Measurements from ENCODE around the gene TPD52L2. TPM values are rescaled to one million over a fixed set of nuclear protein-coding genes. Genes with fewer than 3 reads are reported as not detected.
"Not testable (repeated sequence)": the region's sequence is repeated elsewhere in the genome, so short reads cannot be mapped to it uniquely, and the experiment has no call there.

Gene TPD52L2
- total RNA-seq, 1 donor from 2014 or later, result 78.0 TPM

GRCh38 chr20:63863798-63864544, 1.1 kb upstream of the TPD52L2 start:
- peak; percentile 97 for DNase-seq (ENCODE audit: missing footprints)
- ATAC-seq, result peak; percentile 88
- intact Hi-C loops (cut with DNase I), result loop anchor here (2.0 to 5.0 kb wide), 3 partner anchors 35 to 327 kb away; partner anchors contain the start of gene PTK6

GRCh38 chr20:63864545-63864977, 509 bp upstream of the TPD52L2 start:
- intact Hi-C loops (cut with DNase I), result loop anchor here (2.0 to 5.0 kb wide), 3 partner anchors 36 to 327 kb away; partner anchors contain the start of gene PTK6
- ATAC-seq (no peak), DNase-seq (ENCODE audit: missing footprints) (no peak)

DNA sequence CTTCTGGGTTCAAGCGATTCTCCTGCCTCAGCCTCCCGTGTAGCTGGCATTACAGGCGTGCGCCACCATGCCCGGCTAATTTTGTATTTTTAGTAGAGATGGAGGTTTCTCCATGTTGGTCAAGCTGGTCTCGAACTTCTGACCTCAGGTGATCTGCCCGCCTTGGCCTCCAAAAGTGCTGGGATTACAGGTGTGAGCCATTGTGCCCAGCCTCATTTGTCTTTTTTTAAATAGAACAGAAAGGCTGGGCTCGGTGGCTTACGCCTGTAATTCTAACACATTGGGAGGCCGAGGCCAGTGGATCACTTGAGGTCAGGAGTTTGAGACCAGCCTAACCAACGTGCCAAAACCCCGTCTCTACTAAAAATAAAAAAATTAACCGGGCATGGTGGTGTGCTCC, 2.0 kb downstream of the TPD52L2 start:
- DNase-seq (ENCODE audit: missing footprints); ATAC-seq; intact Hi-C loops (cut with DNase I): not testable (repeated sequence)

- ATAC-seq, result no peak
- intact Hi-C loops (cut with DNase I), result no loop called here
These were observed 3.2 kb downstream of the TPD52L2 start for GRCh38 chr20:63868264-63868663.

GRCh38 chr20:63873477-63873971, 8.5 kb downstream of the TPD52L2 start:
- ATAC-seq (peak; percentile 69), DNase-seq (ENCODE audit: missing footprints) (peak; percentile 79)
- intact Hi-C loops (cut with DNase I), result no loop called here

More at GRCh38 chr20:63868264-63868663, 3.2 kb downstream of the TPD52L2 start:
- no peak for DNase-seq (ENCODE audit: missing footprints)

- intact Hi-C loops (cut with DNase I); ATAC-seq: not testable (repeated sequence)
- peak; percentile 28 for DNase-seq (ENCODE audit: missing footprints)
These were observed 9.2 kb downstream of the TPD52L2 start for GRCh38 chr20:63874241-63874640.

- intact Hi-C loops (cut with DNase I), result no loop called here
- no peak for DNase-seq (ENCODE audit: missing footprints)
- ATAC-seq, result no peak
These were observed 11.5 kb downstream of the TPD52L2 start for GRCh38 chr20:63876489-63877036.

GRCh38 chr20:63877755-63878470, 12.8 kb downstream of the TPD52L2 start:
- intact Hi-C loops (cut with DNase I), result no loop called here
- DNase-seq (ENCODE audit: missing footprints), result peak; percentile 48
- ATAC-seq, result no peak

- DNase-seq (ENCODE audit: missing footprints), result peak; percentile 56
- intact Hi-C loops (cut with DNase I), result no loop called here
- ATAC-seq, result no peak
These were observed 14.0 kb downstream of the TPD52L2 start for GRCh38 chr20:63878899-63879663.

- ATAC-seq; intact Hi-C loops (cut with DNase I); DNase-seq (ENCODE audit: missing footprints): not testable (repeated sequence)
These were observed 15.8 kb downstream of the TPD52L2 start for GRCh38 chr20:63880901-63881300.

- intact Hi-C loops (cut with DNase I), result no loop called here
- ATAC-seq (no peak), DNase-seq (ENCODE audit: missing footprints) (peak; percentile 28)
These were observed 16.6 kb downstream of the TPD52L2 start for GRCh38 chr20:63881451-63882226.

DNA sequence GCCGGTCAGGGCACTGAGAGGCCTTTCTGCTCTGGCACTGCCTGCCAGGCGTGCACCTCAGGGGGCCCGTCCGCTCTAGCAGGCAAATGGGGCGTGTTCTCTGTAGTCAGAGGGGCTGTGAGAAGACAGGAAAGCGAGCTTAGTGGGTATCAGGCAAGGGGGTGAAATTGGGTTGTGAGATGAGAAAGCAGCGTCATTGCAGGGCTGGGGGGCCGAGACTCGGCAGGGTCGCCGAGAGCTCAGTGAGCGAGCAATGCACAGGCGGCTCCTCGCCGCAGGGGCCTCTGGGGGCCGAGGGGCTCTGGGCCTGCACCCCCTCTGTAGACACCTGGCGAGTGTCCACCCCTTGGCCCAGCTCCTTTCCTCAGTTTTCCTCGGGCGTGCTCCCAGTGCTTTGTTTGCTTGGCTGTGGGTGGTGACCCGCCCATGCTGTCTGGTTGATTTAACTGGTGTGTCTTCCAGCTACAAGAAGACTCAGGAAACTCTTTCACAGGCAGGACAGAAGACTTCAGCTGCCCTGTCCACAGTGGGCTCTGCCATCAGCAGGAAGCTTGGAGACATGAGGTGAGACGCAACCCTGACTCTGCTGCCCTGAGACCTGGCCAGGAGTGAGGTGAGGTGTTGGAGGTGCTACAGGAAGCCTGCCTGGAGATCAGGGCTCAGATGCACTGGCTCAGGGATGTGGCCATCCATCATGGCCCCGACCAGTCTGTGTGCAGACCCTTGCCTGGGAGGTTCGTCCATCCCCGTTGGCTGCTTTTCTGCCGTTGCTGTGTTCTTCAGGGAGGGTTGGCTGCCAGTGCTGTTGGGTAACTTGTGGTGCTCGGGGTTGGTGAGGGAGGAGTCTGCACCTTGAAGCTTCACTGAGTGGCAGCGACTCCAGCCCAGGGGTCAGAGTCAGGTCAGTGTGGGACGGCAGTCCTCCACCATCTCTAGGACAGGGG, 17.5 kb downstream of the TPD52L2 start:
- intact Hi-C loops (cut with DNase I), result no loop called here
- ATAC-seq, result no peak
- peak; percentile 45 for DNase-seq (ENCODE audit: missing footprints)

DNA sequence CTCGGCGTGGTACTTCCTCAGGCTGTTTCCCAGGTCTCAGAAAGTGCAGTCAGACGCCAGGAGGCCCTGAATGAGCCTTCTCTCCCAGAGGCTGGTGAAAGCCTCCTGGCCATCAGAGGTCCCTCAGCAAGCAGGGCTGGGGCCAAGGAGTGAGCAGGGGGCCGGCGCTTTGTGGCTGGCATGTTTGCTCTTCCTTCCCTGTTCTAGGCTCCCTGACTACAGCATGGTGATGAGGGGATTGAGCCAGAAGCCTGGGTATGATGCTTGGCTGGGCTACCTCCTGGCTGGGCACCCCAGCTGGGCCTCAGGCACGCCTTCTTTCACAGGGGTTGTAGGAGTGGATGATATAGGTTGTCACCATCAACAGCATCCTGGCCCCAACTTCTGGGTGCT, 18.1 kb downstream of the TPD52L2 start:
- intact Hi-C loops (cut with DNase I), result no loop called here
- no peak for ATAC-seq
- peak; percentile 49 for DNase-seq (ENCODE audit: missing footprints)

DNA sequence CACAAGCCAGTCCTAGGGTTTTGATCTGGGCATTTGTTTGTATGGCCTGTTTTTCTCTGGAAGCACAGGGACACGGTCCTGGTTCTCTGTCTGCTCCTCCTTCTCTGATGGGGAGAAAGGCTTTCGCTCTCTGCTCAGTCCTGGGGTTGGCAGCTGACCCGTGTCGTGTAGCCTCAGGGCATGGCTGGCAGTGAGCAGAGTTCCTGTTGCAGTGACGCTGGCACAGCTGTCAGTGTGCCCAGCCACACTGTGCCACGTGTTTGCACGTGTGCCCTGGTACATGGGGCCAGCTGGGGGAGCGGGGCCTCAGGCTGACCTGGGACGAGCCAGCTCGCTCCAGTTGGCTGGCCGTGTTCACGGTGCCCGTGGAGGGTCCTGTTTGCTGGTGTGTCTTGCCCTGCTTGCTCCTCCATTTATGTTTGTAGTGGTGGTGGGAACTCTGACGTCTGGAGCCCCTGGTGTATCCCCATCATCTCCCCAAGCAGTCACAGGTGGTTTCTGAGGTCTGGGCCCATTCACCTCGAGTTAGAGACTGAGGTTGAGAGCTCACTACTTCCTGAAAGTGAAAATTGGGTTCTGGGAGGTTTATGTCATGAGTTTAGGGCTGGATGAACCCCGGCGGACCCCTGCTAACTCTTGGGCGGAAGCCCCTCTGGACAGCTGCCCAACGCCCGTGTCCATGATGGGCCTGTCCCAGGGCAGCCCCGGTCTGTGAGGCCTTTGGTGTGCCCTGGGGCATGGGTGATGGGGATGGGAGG, 19.6 kb downstream of the TPD52L2 start:
- peak; percentile 85 for DNase-seq (ENCODE audit: missing footprints)
- intact Hi-C loops (cut with DNase I), result no loop called here
- peak; percentile 88 for ATAC-seq

DNA sequence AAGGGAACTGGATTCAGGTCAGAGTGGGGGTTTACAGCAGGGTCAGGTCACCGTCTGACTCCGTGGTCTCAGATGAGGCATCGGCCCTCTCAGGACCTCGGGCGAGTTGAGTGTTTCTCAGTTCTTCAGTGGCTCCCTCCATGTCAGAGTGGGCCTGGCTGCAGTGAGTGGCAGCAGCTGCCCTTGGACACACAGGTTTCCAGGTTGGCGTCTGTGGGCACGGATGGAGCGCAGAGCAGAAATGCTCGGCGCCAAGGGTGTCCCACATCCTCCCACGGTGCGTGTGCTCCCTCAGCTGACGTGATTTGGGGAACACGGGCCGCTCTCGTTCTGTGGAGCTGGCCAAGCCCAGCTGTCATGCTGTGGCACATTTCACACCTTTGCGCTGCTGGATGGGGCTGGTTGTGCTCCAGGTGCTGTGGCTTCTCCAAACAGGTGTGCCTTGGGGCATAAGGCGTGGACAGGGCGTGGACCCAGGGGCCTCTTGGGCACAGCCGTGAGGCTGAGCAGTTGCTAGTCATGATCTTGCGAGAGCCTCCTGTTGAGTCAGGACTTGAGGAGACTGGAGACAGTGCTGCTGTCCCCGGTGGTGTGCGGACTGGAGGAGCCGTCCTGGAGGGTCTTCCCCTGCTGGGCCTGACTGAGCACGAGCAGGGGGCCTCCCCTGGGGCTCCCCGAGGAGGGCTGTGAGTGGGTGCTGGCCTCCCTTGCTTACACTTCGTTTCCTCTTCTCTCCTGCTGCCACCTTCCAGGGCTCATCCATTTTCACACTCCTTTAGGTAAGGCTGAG, 20.4 kb downstream of the TPD52L2 start:
- DNase-seq (ENCODE audit: missing footprints) (peak; percentile 21), ATAC-seq (no peak)
- intact Hi-C loops (cut with DNase I), result no loop called here

- no peak for ATAC-seq
- intact Hi-C loops (cut with DNase I), result no loop called here
- DNase-seq (ENCODE audit: missing footprints), result no peak
These were observed 21.0 kb downstream of the TPD52L2 start for GRCh38 chr20:63886054-63886419.
